Left hindlimb (tissue), 1 donor: ENCODE measurements around the gene WDR31.

Experiments
- DNase-seq: peaks from one replicate; pipeline ENCODE4 v3.0.0-alpha.2; 2018

The WDR31 gene

DNA sequence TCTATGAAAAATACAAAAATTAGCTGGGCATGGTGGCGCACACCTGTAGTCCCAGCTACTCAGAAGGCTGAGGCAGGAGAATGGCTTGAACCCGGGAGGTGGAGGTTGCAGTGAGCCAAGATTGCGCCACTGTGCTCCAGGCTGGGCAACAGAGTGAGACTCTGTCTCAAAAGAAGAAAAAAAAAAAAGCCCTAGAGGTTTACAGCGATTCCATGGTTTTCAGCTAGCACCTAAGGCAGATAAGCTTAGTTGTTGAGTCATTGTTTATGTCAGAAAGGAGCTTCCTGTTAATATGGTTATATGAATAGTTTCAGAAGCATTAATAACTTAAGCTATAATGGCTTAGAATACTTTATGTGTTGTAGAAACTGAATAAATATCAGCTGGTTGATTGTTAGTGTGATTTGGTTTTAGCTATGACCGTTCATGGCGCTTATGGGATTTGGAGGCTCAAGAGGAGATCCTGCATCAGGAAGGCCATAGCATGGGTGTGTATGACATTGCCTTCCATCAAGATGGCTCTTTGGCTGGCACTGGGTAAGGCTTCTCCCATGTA is 49.9 kb downstream of the WDR31 start:
- no peak for DNase-seq

DNA sequence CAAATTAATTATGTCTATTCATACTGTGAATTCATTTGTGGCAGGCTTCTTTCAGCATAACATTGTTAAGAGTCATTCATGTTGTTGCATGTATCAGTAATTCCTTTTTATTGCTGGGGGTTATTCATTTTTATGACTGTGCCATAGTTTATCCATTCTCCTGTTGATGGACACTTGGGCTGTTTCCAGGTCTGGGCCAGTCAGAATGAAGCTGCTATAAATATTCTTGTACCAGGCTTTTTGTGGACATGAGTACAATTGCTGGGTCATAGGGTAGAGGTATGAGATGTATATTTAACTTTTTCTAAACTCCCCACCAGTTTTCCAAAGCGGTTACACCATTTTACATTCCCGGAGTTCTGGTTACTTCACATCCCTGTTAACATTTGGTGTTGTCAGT is 51.0 kb downstream of the WDR31 start:
- DNase-seq, result no peak

DNA sequence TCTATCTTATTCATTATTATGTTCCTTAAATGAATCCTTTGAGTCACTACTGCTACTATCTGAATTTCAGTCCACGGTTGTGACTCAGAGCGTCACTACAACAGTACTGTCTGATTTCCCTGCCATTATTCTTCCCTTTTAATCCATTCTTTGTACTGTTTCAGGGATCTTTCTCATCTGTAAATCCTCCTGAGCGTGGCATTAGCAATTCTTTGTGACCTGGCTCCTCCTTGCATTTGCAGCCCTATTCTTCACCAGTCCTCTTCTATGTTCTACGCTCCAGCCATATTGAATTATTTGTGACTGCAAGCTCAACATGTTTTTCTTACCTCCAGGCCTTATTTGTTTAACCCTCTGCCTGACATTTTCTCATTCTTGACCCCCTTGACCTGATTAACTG is 58.7 kb downstream of the WDR31 start:
- no peak for DNase-seq

DNA sequence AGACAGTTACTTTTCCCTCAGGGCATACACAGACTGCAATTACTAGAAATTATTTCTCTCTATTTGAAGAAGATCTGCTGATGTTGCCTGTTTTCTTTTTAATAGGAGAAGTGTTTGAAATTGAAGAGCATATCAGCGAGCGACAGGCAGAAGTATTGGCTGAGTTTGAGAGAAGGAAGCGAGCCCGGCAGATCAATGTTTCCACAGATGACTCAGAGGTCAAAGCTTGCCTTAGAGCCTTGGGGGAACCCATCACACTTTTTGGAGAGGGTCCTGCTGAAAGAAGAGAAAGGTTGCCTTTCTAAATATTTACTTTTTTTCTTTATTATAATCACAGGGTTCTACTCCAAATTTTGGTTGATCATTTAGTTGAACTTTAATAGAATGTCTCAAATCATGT is 61.2 kb downstream of the WDR31 start:
- no peak for DNase-seq

DNA sequence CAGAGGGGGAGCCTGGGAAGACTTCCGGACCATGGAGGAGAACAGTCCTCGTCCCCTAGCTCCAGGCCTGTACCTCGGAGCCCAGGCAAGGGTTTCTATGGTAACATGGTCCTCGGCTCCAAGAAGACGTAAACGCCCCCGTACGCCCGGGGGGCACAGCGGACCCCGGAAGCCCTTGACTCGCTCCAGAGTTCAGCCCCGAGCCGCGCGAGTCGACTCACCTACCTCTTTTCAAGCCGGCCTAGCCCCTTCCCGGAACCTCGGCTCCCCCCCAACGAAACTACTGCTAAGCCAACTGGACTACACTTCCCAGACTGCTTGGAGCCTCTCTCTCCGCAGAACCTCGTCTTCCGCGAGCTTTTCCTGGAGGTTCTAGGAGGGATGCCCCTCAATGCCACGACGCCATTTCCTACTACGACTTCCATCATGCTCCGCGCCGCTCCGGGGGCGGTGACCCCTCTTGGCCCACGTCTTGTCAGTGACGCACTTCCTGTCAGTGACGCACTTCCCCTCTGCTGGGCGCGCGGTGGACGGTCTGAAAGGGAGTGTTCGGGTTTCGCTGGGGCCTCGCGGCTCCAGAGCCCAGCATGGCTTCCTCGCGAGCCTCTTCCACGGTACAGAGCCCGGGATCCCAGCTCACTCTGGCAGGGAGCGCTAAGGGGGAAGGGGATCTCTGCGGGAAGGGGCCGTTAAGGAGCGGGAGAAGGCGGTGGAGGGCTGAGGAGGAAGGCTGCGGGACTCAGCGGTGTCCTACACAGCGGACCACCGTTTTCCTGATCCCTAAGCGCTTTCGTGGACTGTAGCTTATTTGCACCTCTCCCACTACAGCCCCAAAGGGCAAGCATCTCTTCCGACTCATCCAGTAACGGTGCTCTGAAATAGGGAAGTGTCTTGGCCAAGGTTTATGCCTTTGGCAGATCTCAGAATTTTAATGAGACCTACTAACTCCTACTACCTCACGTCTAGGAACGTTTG is 64.6 kb downstream of the WDR31 start, which contains the start of the genes CDC26 and PRPF4:
CDC26 (minus strand) TSS at position 416 of the 975 bp plus-strand sequence. CDS start 3,065 bp downstream, outside the sequence.
PRPF4 (plus strand) TSS at position 502 of the 975 bp plus-strand sequence; CDS start at position 588, 86 bp downstream.
- DNase-seq, result peak; percentile 99

DNA sequence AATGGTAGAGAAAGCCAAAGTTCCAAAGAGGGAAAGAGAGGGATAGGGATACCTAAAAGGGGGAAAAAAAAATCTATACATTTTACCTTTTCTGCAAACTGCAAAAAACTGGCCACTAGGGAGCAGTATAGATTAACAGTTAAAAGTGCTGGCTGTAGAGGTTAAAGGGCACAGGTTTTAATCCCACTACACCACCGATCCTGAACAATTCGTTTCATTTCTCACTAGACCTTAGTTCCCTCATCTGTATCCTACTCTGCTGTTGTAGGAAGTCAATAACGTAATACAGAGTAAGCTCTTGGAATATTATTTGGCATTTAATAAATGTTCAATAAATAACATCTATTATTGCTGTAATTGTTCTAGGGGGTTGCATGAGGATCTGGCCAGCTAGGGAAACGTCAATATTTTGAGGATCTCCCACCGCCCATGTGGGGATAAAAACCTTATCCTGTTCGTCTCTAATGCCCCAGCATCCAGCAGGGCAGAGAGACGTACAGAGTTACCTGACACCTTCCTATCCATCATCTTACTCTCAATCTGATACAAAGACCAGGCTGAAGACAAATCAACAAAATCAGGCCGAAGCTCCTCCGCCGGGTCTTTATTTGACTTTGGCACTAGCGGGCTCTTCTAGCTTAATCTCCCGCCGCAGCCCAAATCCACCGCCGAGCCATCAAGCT is 65.5 kb downstream of the WDR31 start:
- DNase-seq, result no peak

DNA sequence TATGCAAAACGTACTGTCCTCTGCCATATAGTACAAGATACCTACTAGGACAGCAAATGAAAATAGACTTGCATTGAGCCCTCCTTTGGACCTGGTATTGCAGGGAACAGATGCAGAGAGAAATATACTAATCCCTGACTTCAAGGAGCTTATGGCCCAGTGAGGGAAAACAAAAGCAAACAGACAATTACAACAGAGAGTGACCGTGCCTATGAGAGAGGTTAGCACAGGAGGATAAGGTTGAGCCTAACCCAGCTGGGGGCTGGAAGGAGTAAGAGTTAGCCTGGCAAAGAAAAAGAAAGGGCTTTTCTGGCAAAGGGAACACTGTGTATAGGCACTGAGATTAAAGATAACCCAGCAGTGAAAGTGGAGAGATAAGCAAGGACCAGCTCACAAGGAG is 70.2 kb downstream of the WDR31 start:
- DNase-seq, result no peak

DNA sequence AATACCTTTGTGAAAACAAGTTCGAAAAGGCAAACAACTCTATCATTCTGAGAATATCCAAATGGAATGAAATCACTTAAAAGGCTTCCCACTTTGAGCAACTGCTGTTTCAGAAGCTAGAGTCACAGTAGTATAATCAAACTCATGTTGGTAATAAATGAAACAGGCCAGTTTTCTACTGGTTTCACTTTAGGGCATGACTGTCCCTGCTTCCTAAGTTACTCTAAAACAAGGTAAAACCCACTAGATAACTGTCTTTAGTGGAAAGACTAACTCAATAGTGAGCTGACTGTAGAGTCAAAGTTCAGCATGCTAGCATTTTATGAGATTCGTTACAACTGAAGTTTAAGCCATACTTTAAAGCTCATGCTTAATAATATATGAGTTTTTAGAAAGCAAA is 70.7 kb downstream of the WDR31 start:
- no peak for DNase-seq

DNA sequence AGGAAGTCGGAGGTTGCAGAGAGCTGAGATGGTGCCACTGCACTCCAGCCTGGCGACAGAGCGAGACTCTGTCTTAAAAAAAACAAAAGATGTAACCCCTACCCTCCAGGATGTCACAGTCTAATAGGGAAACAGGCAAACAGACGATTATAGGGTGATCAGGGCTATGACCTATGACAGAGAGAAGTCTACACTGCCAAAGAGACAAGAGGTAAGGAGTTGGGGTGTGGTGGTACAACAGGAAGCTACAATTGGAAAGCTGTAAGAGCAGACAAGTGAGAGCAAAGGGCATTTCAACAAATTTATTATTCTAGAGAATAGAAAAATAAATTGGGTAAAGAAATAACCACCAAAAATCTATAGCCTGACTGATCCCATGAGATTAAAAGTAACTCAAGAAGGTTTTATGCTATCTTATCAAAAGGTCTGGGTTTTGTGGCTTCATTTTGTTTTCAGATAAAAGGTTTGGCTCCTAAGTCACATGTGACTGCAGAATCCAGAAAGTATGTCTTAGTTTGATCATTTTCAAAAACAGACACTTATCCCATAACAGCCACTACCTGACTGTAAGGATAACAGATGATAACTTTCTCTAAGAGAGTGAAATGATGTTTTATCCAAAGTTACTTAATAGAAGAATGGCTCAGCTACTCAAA is 72.0 kb downstream of the WDR31 start:
- no peak for DNase-seq

DNA sequence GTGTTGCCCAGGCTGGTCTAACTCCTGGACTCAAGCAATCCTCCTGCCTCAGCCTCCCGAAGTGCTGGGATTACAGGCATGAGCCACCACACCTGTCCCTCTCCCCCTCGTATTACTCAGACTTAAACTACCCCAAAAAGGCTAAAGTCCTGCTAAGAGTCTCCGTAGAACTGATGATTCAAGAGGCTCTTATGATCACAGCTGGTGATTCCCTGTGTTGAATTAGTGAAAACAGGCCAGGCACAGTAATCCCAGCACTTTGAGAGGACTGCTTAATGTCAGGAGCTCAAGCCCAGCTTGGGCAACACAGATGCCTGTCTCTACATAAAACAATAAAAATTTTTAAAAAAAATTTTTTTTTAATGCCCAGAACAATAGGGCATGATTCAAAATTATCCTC is 73.9 kb downstream of the WDR31 start:
- no peak for DNase-seq
